SK-N-SH (cell line): Measurements from ENCODE around the gene NFKBIA. TPM values are rescaled to one million over a fixed set of nuclear protein-coding genes. Genes with fewer than 3 reads are reported as not detected.
A peak's percentile ranks its signal among the peaks of the same experiment; 100 is the strongest.
"Not testable (repeated sequence)": the region's sequence is repeated elsewhere in the genome, so short reads cannot be mapped to it uniquely, and the experiment has no call there.

Experiments
- CTCF ChIA-PET: fragments of 300-600, 350-600 bp; formaldehyde crosslinking; extraction: SDS; loops from one replicate; lab custom pipeline; 2021; lab: Yijun Ruan, JAX
- POLR2A ChIA-PET: fragments of 350-600 bp; sonication (Branson Sonifier 250); formaldehyde crosslinking; extraction: SDS; loops from one replicate; lab custom pipeline; 2020; ENCODE audit warnings: antibody characterized with exemption, inconsistent platforms; lab: Yijun Ruan, JAX
- DNase-seq: peaks from one replicate; pipeline ENCODE4 v3.0.0; 2012
- H2AFZ ChIP-seq: fragments of 200-600 bp; sonication (generic); 2 replicates; pipeline ENCODE4 v1.8.1; 2016; ENCODE audit warnings: antibody characterized with exemption, mild to moderate bottlenecking, low read depth
- H3F3A ChIP-seq: fragments of 200-600 bp; sonication (generic); replicated peaks from 2 replicates; pipeline ENCODE3; 2016; ENCODE audit warnings: antibody characterized with exemption, mild to moderate bottlenecking; ENCODE audit not compliant: insufficient read depth
- H3K27ac ChIP-seq, 2 experiments: fragments of 200-500 bp in 1 of 2; fragments of 200-600 bp in 1 of 2; sonication (Bioruptor generic) in 1 of 2; sonication (generic), shearing (Covaris generic) in 1 of 2; 2 replicates each; pipeline versions ENCODE4 v1.5.1 to v1.6.1; 2014 to 2016; ENCODE audit warnings: low read depth in 2 of 2, inconsistent platforms in 1 of 2, low read length in 1 of 2, mild to moderate bottlenecking in 1 of 2, mixed read lengths in 1 of 2
- H3K27me3 ChIP-seq: fragments of 200-600 bp; sonication (generic), shearing (Covaris generic); 2 replicates; pipeline ENCODE4 v1.6.1; 2016; ENCODE audit warnings: mixed run types; ENCODE audit not compliant: insufficient read depth
- H3K36me3 ChIP-seq, 2 experiments: fragments of 200-500 bp in 1 of 2; fragments of 200-600 bp in 1 of 2; sonication (Bioruptor generic) in 1 of 2; sonication (generic) in 1 of 2; replicated peaks in 1 of 2; 2 replicates each; pipeline versions ENCODE3 to v1.5.1; 2014 to 2016; ENCODE audit warnings: low read length in 1 of 2, mild to moderate bottlenecking in 1 of 2; ENCODE audit not compliant: insufficient read depth in 2 of 2, control insufficient read depth in 1 of 2
- H3K4me1 ChIP-seq, 2 experiments: fragments of 200-500 bp in 1 of 2; fragments of 200-600 bp in 1 of 2; sonication (Bioruptor generic) in 1 of 2; sonication (generic), shearing (Covaris generic) in 1 of 2; 2 replicates each; pipeline versions ENCODE4 v1.5.1 to v1.6.1; 2014 to 2016; ENCODE audit warnings: low read depth in 1 of 2, low read length in 1 of 2, mixed run types in 1 of 2; ENCODE audit not compliant: insufficient read depth in 2 of 2, control insufficient read depth in 1 of 2
- H3K4me2 ChIP-seq: fragments of 200-600 bp; sonication (generic), shearing (Covaris generic); 2 replicates; pipeline ENCODE4 v1.6.1; 2017; ENCODE audit warnings: mixed run types
- H3K4me3 ChIP-seq, 2 experiments: fragments of 200-500 bp in 1 of 2; fragments of 200-600 bp in 1 of 2; sonication (Bioruptor generic) in 1 of 2; sonication (generic), shearing (Covaris generic) in 1 of 2; 2 replicates each; pipeline versions ENCODE4 v1.5.1 to v1.8.1; 2014 to 2016; ENCODE audit warnings: low read depth in 2 of 2, inconsistent platforms in 1 of 2, low read length in 1 of 2, mild to moderate bottlenecking in 1 of 2, mixed read lengths in 1 of 2, moderate library complexity in 1 of 2
- H3K79me2 ChIP-seq: fragments of 200-600 bp; sonication (generic); 2 replicates; pipeline ENCODE4 v1.8.1; 2017; ENCODE audit warnings: mild to moderate bottlenecking; ENCODE audit not compliant: insufficient read depth
- H3K9ac ChIP-seq: fragments of 200-600 bp; sonication (generic); 2 replicates; pipeline ENCODE4 v1.6.1; 2017; ENCODE audit warnings: mixed run types
- H3K9me2 ChIP-seq: fragments of 200-600 bp; sonication (generic); 2 replicates; pipeline ENCODE4 v1.6.1; 2017; ENCODE audit warnings: mixed run types
- H3K9me3 ChIP-seq: fragments of 200-600 bp; sonication (generic); 2 replicates; pipeline ENCODE4 v1.6.1; 2017; ENCODE audit warnings: mixed run types, mild to moderate bottlenecking, moderate library complexity
- H4K20me1 ChIP-seq: fragments of 200-600 bp; sonication (generic); 2 replicates; pipeline ENCODE4 v1.6.1; 2017; ENCODE audit warnings: mild to moderate bottlenecking, mixed run types; ENCODE audit not compliant: insufficient read depth
- CHD2 ChIP-seq: fragments of 150-350 bp; IDR thresholded peaks from 2 replicates; pipeline ENCODE4 v1.6.1; 2018; ENCODE audit warnings: low read length; ENCODE audit not compliant: partially characterized antibody
- EP300 ChIP-seq, 2 experiments: IDR thresholded peaks; 2 replicates each; pipeline versions ENCODE4 v1.4.0 to v1.6.1; 2012; ENCODE audit warnings: borderline replicate concordance in 1 of 2, low read depth in 1 of 2, low read length in 1 of 2
- EZH2phosphoT487 ChIP-seq: fragments of 200-600 bp; sonication (generic); IDR thresholded peaks from 2 replicates; pipeline ENCODE4 v1.6.1; 2017; ENCODE audit warnings: low read depth, mixed run types, mild to moderate bottlenecking, antibody characterized with exemption, moderate library complexity, borderline replicate concordance
- GABPA ChIP-seq: IDR thresholded peaks from 2 replicates; pipeline ENCODE4 v1.4.0; 2012; ENCODE audit warnings: low read depth, mild to moderate bottlenecking
- JUND ChIP-seq: IDR thresholded peaks from 2 replicates; pipeline ENCODE4 v1.4.0; 2012
- MEF2A ChIP-seq: IDR thresholded peaks from 2 replicates; pipeline ENCODE4 v1.4.0; 2012; ENCODE audit warnings: low read depth, borderline replicate concordance
- NRF1 ChIP-seq: IDR thresholded peaks from 2 replicates; pipeline ENCODE4 v1.6.1; 2012; ENCODE audit warnings: low read depth, mild to moderate bottlenecking, low read length
- POLR2AphosphoS5 ChIP-seq: IDR thresholded peaks from 2 replicates; pipeline ENCODE4 v1.6.1; 2012; ENCODE audit warnings: low read depth, low read length
- RFX5 ChIP-seq: IDR thresholded peaks from 2 replicates; pipeline ENCODE4 v1.6.1; 2012; ENCODE audit warnings: mild to moderate bottlenecking, improper control_type of control experiment, low read length
- RXRA ChIP-seq: IDR thresholded peaks from 2 replicates; pipeline ENCODE4 v1.4.0; 2012; ENCODE audit warnings: low read depth, mild to moderate bottlenecking, borderline replicate concordance
- SIN3A ChIP-seq: IDR thresholded peaks from 2 replicates; pipeline ENCODE4 v1.6.1; 2012; ENCODE audit warnings: low read depth, mild to moderate bottlenecking, low read length, moderate library complexity, borderline replicate concordance
- WGBS: methylation state at CpG from one replicate; pipeline ENCODE4 v1.1.6; 2017; ENCODE audit warnings: low lambda C conversion rate; 5-methylcytosine and 5-hydroxymethylcytosine counted together
- polyA plus RNA-seq, 3 experiments: library from polyadenylated mRNA; depleted of rRNA; stranded (reverse); fragments of >200 nt; gene quantifications; 2 replicates each; pipeline ENCODE4 v1.2.3, GENCODE V29; 2012
- TF ChIP-seq, protein P1 (sequence below): fragments of 200-600 bp; sonication (generic); IDR thresholded peaks from 2 replicates; pipeline ENCODE4 v1.6.1; 2017; ENCODE audit warnings: antibody characterized with exemption, mild to moderate bottlenecking, moderate library complexity
- TF ChIP-seq, protein P2 (sequence below): fragments of 150-350 bp; IDR thresholded peaks from 2 replicates; pipeline ENCODE4 v1.6.1; 2016; ENCODE audit warnings: mild to moderate bottlenecking, low read depth, low read length

Gene NFKBIA
- polyA plus RNA-seq, 1 of the 3 experiments (the other 2 are of a cell fraction): 56.7 TPM

DNA sequence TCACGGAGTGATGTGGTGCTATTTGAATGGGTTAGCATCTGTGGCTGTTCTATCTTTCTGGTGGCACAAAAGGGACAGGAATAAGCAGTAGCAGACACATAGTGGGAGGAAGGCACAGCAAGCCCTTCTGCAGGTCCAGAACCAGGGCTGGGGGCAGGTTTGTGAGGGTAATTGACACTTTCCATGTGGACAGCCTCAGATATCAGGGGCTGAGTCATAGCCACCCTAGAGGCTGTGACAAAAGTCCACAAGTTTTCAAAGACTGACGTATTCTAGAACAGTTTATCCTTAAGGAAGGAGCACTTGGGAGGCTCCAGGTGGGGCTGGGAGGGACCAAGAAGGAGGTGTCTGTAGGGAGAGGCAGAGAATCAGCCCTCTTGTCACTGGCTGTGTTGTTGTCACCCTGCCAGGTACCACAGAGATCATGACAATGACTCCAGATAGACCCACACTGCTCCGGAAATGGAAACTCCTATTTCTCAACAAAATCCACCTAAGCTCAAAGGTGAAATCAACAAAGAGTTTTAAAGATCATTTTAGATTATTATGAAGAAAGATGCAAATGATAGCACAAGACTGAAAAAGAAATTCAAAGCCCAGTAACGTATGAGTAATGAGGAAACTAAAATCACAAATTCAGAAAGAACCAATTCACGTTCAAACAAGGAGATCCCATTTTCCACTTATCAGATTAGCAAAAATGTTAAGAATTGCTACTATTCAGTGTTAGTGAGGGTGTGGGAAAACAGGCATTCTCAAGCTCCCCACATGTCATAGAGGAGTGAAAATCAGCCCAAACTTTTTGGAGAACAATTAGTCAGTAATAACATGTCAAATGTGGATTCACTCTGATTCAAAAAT lies 48.3 kb downstream of the NFKBIA start:
- H3K27ac ChIP-seq: no peak overlapping the region
- ChIA-PET POLR2A (no interaction called here), CTCF (no interaction called here)
- no peaks in the 10 kb centered on the region for H3K79me2 ChIP-seq
- H3K4me2 ChIP-seq: no peak overlapping the region
- no peaks in the 10 kb centered on the region for H3F3A ChIP-seq
- no peak for DNase-seq
- H3K4me3 ChIP-seq: no peak overlapping the region
- H2AFZ ChIP-seq: peak overlapping the region; percentile 5; the same call in 1 of the 2 replicates
- H3K9me2 ChIP-seq: no peaks in the 10 kb centered on the region
- H3K27me3 ChIP-seq: no peaks in the 10 kb centered on the region
- no peak overlapping the region for H3K9ac ChIP-seq
- no peaks in the 10 kb centered on the region for H4K20me1 ChIP-seq
- H3K4me1 ChIP-seq: peaks cover 0 to 10% of the 10 kb centered on the region in 2 experiments; a peak in 2 of 4 replicates
- WGBS: 42% methylated on average over 5 of the region's 5 CpGs
- no peaks in the 10 kb centered on the region for H3K9me3 ChIP-seq
- no peaks in the 10 kb centered on the region for H3K36me3 ChIP-seq
- TF ChIP-seq, protein P1, sequence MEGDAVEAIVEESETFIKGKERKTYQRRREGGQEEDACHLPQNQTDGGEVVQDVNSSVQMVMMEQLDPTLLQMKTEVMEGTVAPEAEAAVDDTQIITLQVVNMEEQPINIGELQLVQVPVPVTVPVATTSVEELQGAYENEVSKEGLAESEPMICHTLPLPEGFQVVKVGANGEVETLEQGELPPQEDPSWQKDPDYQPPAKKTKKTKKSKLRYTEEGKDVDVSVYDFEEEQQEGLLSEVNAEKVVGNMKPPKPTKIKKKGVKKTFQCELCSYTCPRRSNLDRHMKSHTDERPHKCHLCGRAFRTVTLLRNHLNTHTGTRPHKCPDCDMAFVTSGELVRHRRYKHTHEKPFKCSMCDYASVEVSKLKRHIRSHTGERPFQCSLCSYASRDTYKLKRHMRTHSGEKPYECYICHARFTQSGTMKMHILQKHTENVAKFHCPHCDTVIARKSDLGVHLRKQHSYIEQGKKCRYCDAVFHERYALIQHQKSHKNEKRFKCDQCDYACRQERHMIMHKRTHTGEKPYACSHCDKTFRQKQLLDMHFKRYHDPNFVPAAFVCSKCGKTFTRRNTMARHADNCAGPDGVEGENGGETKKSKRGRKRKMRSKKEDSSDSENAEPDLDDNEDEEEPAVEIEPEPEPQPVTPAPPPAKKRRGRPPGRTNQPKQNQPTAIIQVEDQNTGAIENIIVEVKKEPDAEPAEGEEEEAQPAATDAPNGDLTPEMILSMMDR: no peak

DNA sequence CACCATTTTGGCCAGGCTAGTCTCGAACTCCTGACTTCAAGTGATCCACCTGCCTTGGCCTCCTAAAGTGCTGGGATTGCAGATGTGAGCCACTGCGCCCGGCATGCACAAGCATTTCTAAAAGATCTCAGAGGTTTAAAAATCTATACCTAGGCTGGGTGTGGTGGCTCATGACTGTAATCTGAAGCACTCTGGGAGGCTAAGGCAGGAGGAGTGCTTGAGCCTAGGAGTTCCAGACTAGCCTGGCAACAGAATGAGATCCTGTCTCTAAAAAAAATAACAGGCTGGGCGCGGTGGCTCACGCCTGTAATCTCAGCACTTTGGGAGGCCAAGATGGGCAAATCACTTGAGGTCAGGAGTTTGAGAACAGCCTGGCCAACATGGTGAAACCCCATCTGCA lies 49.3 kb downstream of the NFKBIA start:
- H3K9me2 ChIP-seq, H2AFZ ChIP-seq, H3K4me2 ChIP-seq, H3F3A ChIP-seq, H3K9me3 ChIP-seq, H3K4me3 ChIP-seq, CTCF ChIA-PET, H3K27ac ChIP-seq, H3K4me1 ChIP-seq, H4K20me1 ChIP-seq, H3K9ac ChIP-seq, DNase-seq, H3K79me2 ChIP-seq, H3K27me3 ChIP-seq, H3K36me3 ChIP-seq, POLR2A ChIA-PET: not testable (repeated sequence)
- 98% methylated on average over 6 of the region's 6 CpGs for WGBS

DNA sequence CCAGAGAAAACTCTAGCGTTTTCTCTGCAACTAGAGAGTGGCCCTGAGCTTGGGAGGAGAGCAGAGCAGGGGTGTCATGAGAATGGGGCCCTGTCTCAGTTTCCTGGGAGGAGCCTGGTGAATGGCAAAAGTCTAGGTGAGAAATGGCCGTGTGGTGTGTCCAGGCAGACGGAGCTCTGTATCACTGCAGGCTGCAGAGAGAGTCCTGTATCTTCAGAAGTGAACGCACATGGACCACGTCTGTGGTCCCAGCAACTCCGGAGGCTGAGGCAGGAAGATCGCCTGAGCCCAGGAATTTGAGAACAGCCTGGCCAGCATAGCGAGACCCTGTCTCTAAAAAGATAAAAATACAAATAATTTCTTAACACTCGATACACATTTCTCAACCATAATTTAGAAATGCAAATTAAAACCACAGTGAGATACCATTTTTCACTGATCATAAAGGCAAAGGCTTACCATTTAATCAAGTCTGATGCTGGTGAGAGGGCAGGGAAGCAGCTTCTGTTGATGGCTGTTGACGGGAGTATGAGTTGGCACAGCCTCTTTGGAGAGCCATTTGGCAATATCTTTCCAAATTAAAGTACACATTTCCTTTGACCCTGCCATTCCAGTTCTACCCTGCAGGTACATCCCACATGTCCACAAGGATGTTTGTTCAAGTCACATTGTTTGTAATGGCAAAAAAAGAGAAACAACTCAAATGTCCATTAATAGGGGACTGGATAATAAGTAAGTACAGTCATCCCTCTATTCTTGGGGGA lies 51.0 kb downstream of the NFKBIA start:
- TF ChIP-seq EP300 (IDR thresholded peaks at IDR 0.05; ENCODE audit: borderline replicate concordance in 1 of 2, low read depth in 1 of 2, low read length in 1 of 2) (no peak), CHD2 (no peak), POLR2AphosphoS5 (no peak), SIN3A (no peak), JUND (no peak), GABPA (no peak), EZH2phosphoT487 (no peak), RXRA (no peak), RFX5 (no peak), MEF2A (no peak), NRF1 (no peak)
- TF ChIP-seq, protein P2, sequence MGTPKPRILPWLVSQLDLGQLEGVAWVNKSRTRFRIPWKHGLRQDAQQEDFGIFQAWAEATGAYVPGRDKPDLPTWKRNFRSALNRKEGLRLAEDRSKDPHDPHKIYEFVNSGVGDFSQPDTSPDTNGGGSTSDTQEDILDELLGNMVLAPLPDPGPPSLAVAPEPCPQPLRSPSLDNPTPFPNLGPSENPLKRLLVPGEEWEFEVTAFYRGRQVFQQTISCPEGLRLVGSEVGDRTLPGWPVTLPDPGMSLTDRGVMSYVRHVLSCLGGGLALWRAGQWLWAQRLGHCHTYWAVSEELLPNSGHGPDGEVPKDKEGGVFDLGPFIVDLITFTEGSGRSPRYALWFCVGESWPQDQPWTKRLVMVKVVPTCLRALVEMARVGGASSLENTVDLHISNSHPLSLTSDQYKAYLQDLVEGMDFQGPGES: no peak
- TF ChIP-seq, protein P1: no peak
- H2AFZ ChIP-seq: no peak overlapping the region
- H3K9me3 ChIP-seq: no peaks in the 10 kb centered on the region
- DNase-seq: no peak
- H3K9me2 ChIP-seq: no peaks in the 10 kb centered on the region
- no peaks in the 10 kb centered on the region for H3K27me3 ChIP-seq
- H3K36me3 ChIP-seq: no peaks in the 10 kb centered on the region
- H3K9ac ChIP-seq: no peak overlapping the region
- POLR2A ChIA-PET: no interaction called here
- H3K27ac ChIP-seq: no peak overlapping the region
- H3K79me2 ChIP-seq: no peaks in the 10 kb centered on the region
- CTCF ChIA-PET: no interaction called here
- WGBS: 78% methylated on average over 10 of the region's 10 CpGs
- no peak overlapping the region for H3K4me3 ChIP-seq
- H4K20me1 ChIP-seq: no peaks in the 10 kb centered on the region
- peaks cover 0 to 10% of the 10 kb centered on the region in 2 experiments; a peak in 2 of 4 replicates for H3K4me1 ChIP-seq
- H3F3A ChIP-seq: no peaks in the 10 kb centered on the region
- no peak overlapping the region for H3K4me2 ChIP-seq
